Psoas muscle (tissue), 8 donors: ENCODE measurements around the gene KCNN3. TPM values are rescaled to one million over a fixed set of nuclear protein-coding genes. Genes with fewer than 3 reads are reported as not detected.

Experiments
- ATAC-seq, 4 donors: fragments of 200-7000 bp; cut with Tn5 transposase; one replicate each; pipeline ENCODE4 v1.9.1; 2020; ENCODE audit warnings: moderate library complexity in 3 of 4, mild to moderate bottlenecking in 2 of 4
- DNase-seq, 2 donors: peaks; one replicate each; pipeline ENCODE4 v3.0.0-alpha.2; 2020
- H3K27ac ChIP-seq: fragments of 200-600 bp; one replicate; pipeline ENCODE4 v1.8.0; 2022
- H3K27me3 ChIP-seq, 3 donors: fragments of 200-600 bp in 1 of 3; one replicate each; pipeline versions ENCODE4 v1.6.1 to v1.8.0; 2013 to 2022; ENCODE audit warnings: low read length in 2 of 3, mild to moderate bottlenecking in 2 of 3, moderate library complexity in 1 of 3; ENCODE audit not compliant: insufficient read depth in 3 of 3
- H3K36me3 ChIP-seq, 2 donors: fragments of 200-600 bp in 1 of 2; one replicate each; pipeline versions ENCODE4 v1.6.1 to v1.8.0; 2013 to 2022; ENCODE audit warnings: low read depth in 1 of 2, mild to moderate bottlenecking in 1 of 2, moderate library complexity in 1 of 2; ENCODE audit not compliant: insufficient read depth in 1 of 2
- H3K4me1 ChIP-seq: fragments of 200-600 bp; one replicate; pipeline ENCODE4 v1.8.0; 2022
- H3K4me3 ChIP-seq: fragments of 200-600 bp; one replicate; pipeline ENCODE4 v1.8.0; 2022; ENCODE audit warnings: mild to moderate bottlenecking
- H3K9me3 ChIP-seq: fragments of 200-600 bp; one replicate; pipeline ENCODE4 v1.8.0; 2022
- whole genome bisulfite sequencing, 3 donors: extraction: QIAGEN DNeasy Blood & Tissue Kit; methylation state at CpG; one replicate each; pipeline versions ENCODE4 v1.1.6 to v1.1.7; 2013; 5-methylcytosine and 5-hydroxymethylcytosine counted together
- intact Hi-C, 2 donors: fragments of 100-400 bp; cut with DNase I; formaldehyde crosslinking; loops; one replicate each; pipeline versions ENCODE4 v1.11.0 to v1.14.2; 2022
- polyA plus RNA-seq, 3 donors: library from polyadenylated mRNA; stranded (reverse); fragments of 200-250 nt; gene quantifications; one replicate each; pipeline ENCODE4 v1.2.3, GENCODE V29; 2013
- total RNA-seq, 4 donors: library from RNA; stranded (reverse); fragmentation: NEBNext Ultra II Directional in 2 of 4; extraction: Animal tissue kit (Norgen Biotek cat#: 25700) in 2 of 4; gene quantifications; one replicate each; pipeline versions ENCODE4 v1.2.1 to v1.2.4, GENCODE V29; 2021 to 2023
- TF ChIP-seq, protein P1 (sequence below): fragments of 200-600 bp; IDR thresholded peaks from one replicate; pipeline ENCODE4 v1.8.0; 2022; ENCODE audit warnings: antibody characterized with exemption
- donor health status: healthy with polysubstance abuse.
- donor health status: DM: no; HTN: no; CAD: no; lungs with moderate emphysema.
- donor health status: Bipolar disorder and iron deficiency.
- donor health status: healthy.
- donor health status: DM: yes; HTN: yes; CAD: no.
- donor health status: DM: no; HTN: no; CAD: no.
- donor health status: DM: no; HTN: no; CAD: no.
- donor health status: DM: yes; HTN: yes; CAD: no.

The KCNN3 gene
- total and polyA plus RNA-seq, 7 donors = 2.5 to 60.9 (median 11.8) TPM

GRCh38 chr1:154777781-154778180 is 92.3 kb downstream of the KCNN3 start:
- ATAC-seq = no peak

GRCh38 chr1:154777154-154777553 is 92.9 kb downstream of the KCNN3 start:
- intact Hi-C loops = no loop called here

More at GRCh38 chr1:154777781-154778180, 92.3 kb downstream of the KCNN3 start:
- 64 to 93% (median 81%) methylated on average over 5 of the region's 5 CpGs for WGBS, 3 donors
- TF ChIP-seq, protein P1, sequence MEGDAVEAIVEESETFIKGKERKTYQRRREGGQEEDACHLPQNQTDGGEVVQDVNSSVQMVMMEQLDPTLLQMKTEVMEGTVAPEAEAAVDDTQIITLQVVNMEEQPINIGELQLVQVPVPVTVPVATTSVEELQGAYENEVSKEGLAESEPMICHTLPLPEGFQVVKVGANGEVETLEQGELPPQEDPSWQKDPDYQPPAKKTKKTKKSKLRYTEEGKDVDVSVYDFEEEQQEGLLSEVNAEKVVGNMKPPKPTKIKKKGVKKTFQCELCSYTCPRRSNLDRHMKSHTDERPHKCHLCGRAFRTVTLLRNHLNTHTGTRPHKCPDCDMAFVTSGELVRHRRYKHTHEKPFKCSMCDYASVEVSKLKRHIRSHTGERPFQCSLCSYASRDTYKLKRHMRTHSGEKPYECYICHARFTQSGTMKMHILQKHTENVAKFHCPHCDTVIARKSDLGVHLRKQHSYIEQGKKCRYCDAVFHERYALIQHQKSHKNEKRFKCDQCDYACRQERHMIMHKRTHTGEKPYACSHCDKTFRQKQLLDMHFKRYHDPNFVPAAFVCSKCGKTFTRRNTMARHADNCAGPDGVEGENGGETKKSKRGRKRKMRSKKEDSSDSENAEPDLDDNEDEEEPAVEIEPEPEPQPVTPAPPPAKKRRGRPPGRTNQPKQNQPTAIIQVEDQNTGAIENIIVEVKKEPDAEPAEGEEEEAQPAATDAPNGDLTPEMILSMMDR = no peak
- no peaks in the 10 kb centered on the region for H3K27me3 ChIP-seq
- intact Hi-C loops = no loop called here
- no peak overlapping the region for H3K27ac ChIP-seq
- H3K4me3 ChIP-seq = no peak overlapping the region
- no peaks in the 10 kb centered on the region for H3K9me3 ChIP-seq
- DNase-seq = no peak
- H3K36me3 ChIP-seq = peaks cover 0 to 17% of the 10 kb centered on the region in 2 donors
- H3K4me1 ChIP-seq = no peaks in the 10 kb centered on the region

DNA sequence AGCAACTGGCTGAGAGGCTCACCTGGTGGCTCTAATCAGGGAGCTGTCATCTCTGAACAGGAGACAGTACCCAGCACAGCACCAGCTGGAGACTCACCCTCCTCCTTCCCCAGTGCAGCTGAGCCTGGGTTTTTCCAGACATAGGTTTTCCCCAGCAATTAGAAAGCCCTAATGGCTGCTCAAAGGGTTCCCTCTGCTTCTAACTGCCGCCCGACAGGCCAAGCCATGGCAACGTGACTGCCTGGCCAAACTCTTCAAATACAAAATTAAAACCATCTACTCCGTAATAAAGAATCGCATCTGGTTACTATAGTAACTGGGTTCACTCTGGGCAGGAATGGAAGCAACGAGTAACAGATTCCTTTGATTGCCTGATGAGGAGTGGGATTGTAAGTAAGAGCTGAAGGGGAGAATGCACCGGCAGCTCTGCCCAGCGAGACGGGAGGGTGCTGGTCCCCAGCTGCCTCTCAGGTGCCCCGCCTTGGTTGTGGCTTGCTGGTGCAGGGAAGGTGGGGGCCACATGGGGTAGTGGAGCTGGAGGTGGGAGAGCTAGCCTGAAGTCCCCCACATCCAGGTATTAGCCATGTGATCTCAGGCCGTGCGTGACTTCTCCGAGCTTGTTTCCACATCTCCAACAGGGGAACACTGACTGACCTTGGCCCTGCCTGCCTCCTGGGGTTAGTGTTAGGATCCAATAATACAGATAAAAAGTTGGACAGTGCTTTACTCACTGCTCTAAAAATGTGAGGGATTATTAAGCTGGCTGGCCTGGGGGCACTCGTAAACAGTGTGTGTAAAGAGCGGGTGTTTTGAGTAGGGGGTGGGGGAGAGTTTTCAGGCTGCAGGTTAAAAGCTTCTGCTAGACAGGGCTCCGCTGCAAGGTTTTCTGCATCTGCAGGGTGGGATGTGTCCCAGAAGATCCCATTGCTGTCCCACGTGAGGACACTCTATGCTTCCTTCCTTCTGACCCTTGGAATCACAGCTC is 94.2 kb downstream of the KCNN3 start:
- Histone ChIP-seq H3K27ac (no peak overlapping the region), H3K36me3 (peaks cover 0 to 25% of the 10 kb centered on the region in 2 donors), H3K27me3 (no peaks in the 10 kb centered on the region), H3K4me3 (no peak overlapping the region), H3K9me3 (no peaks in the 10 kb centered on the region), H3K4me1 (no peaks in the 10 kb centered on the region)
- ATAC-seq (no peak), DNase-seq (no peak)
- TF ChIP-seq, protein P1 = no peak
- WGBS, 3 donors = 84 to 87% (median 85%) methylated on average over 17 of the region's 17 CpGs
- intact Hi-C loops = no loop called here

More at GRCh38 chr1:154777154-154777553, 92.9 kb downstream of the KCNN3 start:
- Histone ChIP-seq H3K4me1 (no peaks in the 10 kb centered on the region), H3K4me3 (no peak overlapping the region), H3K27me3 (no peaks in the 10 kb centered on the region), H3K27ac (no peak overlapping the region), H3K36me3 (peaks cover 0 to 21% of the 10 kb centered on the region in 2 donors), H3K9me3 (no peaks in the 10 kb centered on the region)
- no peak for DNase-seq
- TF ChIP-seq, protein P1 = no peak
- WGBS, 3 donors = 89 to 94% (median 92%) methylated on average over 5 of the region's 5 CpGs
- no peak for ATAC-seq

- no peak overlapping the region for H3K27ac ChIP-seq
- H3K27me3 ChIP-seq = no peaks in the 10 kb centered on the region
- peak in 2 of 4 donors; percentile 4 to 6 for ATAC-seq
- H3K4me1 ChIP-seq = no peaks in the 10 kb centered on the region
- no peaks in the 10 kb centered on the region for H3K9me3 ChIP-seq
- TF ChIP-seq, protein P1 = no peak
- H3K36me3 ChIP-seq = peaks cover 0 to 38% of the 10 kb centered on the region in 2 donors
- DNase-seq = no peak
- intact Hi-C loops = no loop called here
- H3K4me3 ChIP-seq = no peak overlapping the region
- WGBS, 3 donors = 82 to 86% (median 83%) methylated on average over 7 of the region's 7 CpGs
Measured at GRCh38 chr1:154774175-154774855, 95.8 kb downstream of the KCNN3 start.
